ENCODE data around the gene ROPN1. TPM values are rescaled to one million over a fixed set of nuclear protein-coding genes. Genes with fewer than 3 reads are reported as not detected.
A peak's percentile ranks its signal among the peaks of the same experiment; 100 is the strongest.

Gene ROPN1
- total and polyA plus RNA-seq, 10 of the 15 experiments (the other 5 are each of a cell fraction or from before 2014, with no cell fraction given): not detected

DNA sequence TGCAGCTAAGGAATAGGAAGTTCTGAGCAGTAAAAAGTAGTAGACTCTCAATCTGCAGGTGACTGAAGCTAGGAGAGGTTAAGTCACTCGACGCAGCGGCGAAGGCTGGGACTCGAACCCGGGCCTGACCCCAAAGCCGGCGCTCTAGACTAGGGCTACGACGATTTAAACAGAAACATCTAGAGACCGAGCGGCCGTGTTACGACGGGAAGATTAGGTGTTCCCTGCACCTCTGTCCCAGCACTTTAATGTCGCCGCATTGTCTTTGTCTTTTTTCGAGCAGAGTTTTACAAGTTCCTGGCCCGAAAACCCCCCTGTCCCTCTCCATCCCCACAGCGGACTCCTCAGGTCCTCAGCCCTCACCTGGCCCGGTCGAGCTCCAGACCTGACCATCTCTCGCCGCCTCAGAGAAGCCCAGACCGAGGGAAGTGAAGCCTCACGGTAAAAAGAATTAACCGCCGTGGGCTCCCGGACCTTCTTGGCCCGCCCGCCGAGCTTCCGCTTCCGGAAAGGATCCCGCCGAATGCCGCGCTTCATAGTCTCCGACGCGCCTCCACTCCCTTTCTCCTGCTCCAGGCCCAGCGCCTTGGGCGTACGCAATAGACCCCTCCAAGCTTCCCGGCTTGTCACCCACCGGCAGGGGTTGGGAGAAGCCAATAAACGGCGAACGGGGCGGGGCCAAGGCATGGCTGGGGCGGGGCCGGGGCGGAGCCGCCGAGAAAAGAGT, 31.0 kb downstream of the ROPN1 start, which contains the start of gene CCDC14 (continued):
- TF ChIP-seq, protein P1, sequence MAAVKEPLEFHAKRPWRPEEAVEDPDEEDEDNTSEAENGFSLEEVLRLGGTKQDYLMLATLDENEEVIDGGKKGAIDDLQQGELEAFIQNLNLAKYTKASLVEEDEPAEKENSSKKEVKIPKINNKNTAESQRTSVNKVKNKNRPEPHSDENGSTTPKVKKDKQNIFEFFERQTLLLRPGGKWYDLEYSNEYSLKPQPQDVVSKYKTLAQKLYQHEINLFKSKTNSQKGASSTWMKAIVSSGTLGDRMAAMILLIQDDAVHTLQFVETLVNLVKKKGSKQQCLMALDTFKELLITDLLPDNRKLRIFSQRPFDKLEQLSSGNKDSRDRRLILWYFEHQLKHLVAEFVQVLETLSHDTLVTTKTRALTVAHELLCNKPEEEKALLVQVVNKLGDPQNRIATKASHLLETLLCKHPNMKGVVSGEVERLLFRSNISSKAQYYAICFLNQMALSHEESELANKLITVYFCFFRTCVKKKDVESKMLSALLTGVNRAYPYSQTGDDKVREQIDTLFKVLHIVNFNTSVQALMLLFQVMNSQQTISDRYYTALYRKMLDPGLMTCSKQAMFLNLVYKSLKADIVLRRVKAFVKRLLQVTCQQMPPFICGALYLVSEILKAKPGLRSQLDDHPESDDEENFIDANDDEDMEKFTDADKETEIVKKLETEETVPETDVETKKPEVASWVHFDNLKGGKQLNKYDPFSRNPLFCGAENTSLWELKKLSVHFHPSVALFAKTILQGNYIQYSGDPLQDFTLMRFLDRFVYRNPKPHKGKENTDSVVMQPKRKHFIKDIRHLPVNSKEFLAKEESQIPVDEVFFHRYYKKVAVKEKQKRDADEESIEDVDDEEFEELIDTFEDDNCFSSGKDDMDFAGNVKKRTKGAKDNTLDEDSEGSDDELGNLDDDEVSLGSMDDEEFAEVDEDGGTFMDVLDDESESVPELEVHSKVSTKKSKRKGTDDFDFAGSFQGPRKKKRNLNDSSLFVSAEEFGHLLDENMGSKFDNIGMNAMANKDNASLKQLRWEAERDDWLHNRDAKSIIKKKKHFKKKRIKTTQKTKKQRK (IDR thresholded peaks at IDR 0.05; ENCODE audit: low read depth, low read length): no peak
- no peak for TF ChIP-seq MEF2B (IDR thresholded peaks at IDR 0.05; ENCODE audit: partially characterized antibody, poor library complexity, severe bottlenecking)
- no peak for TF ChIP-seq FOXM1 (IDR thresholded peaks at IDR 0.05; ENCODE audit: low read depth, low read length)
- TF ChIP-seq, protein P2, sequence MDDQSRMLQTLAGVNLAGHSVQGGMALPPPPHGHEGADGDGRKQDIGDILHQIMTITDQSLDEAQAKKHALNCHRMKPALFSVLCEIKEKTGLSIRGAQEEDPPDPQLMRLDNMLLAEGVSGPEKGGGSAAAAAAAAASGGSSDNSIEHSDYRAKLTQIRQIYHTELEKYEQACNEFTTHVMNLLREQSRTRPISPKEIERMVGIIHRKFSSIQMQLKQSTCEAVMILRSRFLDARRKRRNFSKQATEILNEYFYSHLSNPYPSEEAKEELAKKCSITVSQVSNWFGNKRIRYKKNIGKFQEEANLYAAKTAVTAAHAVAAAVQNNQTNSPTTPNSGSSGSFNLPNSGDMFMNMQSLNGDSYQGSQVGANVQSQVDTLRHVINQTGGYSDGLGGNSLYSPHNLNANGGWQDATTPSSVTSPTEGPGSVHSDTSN (IDR thresholded peaks at IDR 0.05; ENCODE audit: insufficient replicate concordance, low read depth, low read length): no peak
- no peak for TF ChIP-seq ZNF24 (IDR thresholded peaks at IDR 0.05)
- peak; percentile 13 to 53; a peak in 1 of 4 replicates for TF ChIP-seq SRF (IDR thresholded peaks at IDR 0.05; ENCODE audit: low read depth in 2 of 2, low read length in 2 of 2)
- TF ChIP-seq ETV6 (conservative IDR thresholded peaks at IDR 0.05 in 1 of 2, IDR thresholded peaks at IDR 0.05 in 1 of 2; ENCODE audit: borderline replicate concordance in 1 of 2, low read depth in 1 of 2): peak in 1 of 2 experiments; percentile 58; a peak in 1 of 4 replicates
- no peak for TF ChIP-seq SP1 (IDR thresholded peaks at IDR 0.05; ENCODE audit: low read depth, low read length)
- TF ChIP-seq, protein P3, sequence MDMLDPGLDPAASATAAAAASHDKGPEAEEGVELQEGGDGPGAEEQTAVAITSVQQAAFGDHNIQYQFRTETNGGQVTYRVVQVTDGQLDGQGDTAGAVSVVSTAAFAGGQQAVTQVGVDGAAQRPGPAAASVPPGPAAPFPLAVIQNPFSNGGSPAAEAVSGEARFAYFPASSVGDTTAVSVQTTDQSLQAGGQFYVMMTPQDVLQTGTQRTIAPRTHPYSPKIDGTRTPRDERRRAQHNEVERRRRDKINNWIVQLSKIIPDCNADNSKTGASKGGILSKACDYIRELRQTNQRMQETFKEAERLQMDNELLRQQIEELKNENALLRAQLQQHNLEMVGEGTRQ (IDR thresholded peaks at IDR 0.05; ENCODE audit: borderline replicate concordance, low read depth, low read length): no peak
- TF ChIP-seq ZNF207 (IDR thresholded peaks at IDR 0.05; ENCODE audit: borderline replicate concordance): no peak
- TF ChIP-seq, protein P4, sequence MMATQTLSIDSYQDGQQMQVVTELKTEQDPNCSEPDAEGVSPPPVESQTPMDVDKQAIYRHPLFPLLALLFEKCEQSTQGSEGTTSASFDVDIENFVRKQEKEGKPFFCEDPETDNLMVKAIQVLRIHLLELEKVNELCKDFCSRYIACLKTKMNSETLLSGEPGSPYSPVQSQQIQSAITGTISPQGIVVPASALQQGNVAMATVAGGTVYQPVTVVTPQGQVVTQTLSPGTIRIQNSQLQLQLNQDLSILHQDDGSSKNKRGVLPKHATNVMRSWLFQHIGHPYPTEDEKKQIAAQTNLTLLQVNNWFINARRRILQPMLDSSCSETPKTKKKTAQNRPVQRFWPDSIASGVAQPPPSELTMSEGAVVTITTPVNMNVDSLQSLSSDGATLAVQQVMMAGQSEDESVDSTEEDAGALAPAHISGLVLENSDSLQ (IDR thresholded peaks at IDR 0.05): no peak
- TF ChIP-seq RAD21 (IDR thresholded peaks at IDR 0.05; ENCODE audit: insufficient read depth, low read depth, low read length): no peak
- no peak for TF ChIP-seq JUND (IDR thresholded peaks at IDR 0.05; ENCODE audit: low read depth, low read length)
- peak; percentile 64; the same call in 1 of the 2 replicates for TF ChIP-seq TAF1 (IDR thresholded peaks at IDR 0.05; ENCODE audit: borderline replicate concordance, low read depth, low read length)
- TF ChIP-seq, protein P5, sequence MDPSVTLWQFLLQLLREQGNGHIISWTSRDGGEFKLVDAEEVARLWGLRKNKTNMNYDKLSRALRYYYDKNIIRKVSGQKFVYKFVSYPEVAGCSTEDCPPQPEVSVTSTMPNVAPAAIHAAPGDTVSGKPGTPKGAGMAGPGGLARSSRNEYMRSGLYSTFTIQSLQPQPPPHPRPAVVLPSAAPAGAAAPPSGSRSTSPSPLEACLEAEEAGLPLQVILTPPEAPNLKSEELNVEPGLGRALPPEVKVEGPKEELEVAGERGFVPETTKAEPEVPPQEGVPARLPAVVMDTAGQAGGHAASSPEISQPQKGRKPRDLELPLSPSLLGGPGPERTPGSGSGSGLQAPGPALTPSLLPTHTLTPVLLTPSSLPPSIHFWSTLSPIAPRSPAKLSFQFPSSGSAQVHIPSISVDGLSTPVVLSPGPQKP (IDR thresholded peaks at IDR 0.05; ENCODE audit: low read depth, low read length): no peak
- TF ChIP-seq, protein P6, sequence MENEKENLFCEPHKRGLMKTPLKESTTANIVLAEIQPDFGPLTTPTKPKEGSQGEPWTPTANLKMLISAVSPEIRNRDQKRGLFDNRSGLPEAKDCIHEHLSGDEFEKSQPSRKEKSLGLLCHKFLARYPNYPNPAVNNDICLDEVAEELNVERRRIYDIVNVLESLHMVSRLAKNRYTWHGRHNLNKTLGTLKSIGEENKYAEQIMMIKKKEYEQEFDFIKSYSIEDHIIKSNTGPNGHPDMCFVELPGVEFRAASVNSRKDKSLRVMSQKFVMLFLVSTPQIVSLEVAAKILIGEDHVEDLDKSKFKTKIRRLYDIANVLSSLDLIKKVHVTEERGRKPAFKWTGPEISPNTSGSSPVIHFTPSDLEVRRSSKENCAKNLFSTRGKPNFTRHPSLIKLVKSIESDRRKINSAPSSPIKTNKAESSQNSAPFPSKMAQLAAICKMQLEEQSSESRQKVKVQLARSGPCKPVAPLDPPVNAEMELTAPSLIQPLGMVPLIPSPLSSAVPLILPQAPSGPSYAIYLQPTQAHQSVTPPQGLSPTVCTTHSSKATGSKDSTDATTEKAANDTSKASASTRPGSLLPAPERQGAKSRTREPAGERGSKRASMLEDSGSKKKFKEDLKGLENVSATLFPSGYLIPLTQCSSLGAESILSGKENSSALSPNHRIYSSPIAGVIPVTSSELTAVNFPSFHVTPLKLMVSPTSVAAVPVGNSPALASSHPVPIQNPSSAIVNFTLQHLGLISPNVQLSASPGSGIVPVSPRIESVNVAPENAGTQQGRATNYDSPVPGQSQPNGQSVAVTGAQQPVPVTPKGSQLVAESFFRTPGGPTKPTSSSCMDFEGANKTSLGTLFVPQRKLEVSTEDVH (IDR thresholded peaks at IDR 0.05; ENCODE audit: low read depth, partially characterized antibody): peak; percentile 42
- TF ChIP-seq, protein P7, sequence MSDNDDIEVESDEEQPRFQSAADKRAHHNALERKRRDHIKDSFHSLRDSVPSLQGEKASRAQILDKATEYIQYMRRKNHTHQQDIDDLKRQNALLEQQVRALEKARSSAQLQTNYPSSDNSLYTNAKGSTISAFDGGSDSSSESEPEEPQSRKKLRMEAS (IDR thresholded peaks at IDR 0.05; ENCODE audit: low read depth, low read length): no peak
